Measurements from ENCODE around the gene SNAP47. TPM values are rescaled to one million over a fixed set of nuclear protein-coding genes. Genes with fewer than 3 reads are reported as not detected.

Gene SNAP47
- polyA plus RNA-seq, 1 donor (not counting 4 experiments of a cell fraction or from before 2014, with no cell fraction given): 24.8 TPM

- Histone ChIP-seq H3K9me1 (ENCODE audit: control insufficient read depth, extremely low read depth, insufficient read depth, low read length) (no peaks in the 10 kb centered on the region), H3K9ac (ENCODE audit: control insufficient read depth, extremely low read depth, insufficient read depth, low read length) (no peak overlapping the region), H3K79me2 (ENCODE audit: control insufficient read depth, insufficient read depth, low read length) (no peaks in the 10 kb centered on the region), H3K4me3 (ENCODE audit: control insufficient read depth in 2 of 3, extremely low read depth in 1 of 3, insufficient read depth in 2 of 3, low read depth in 1 of 3, low read length in 3 of 3) (no peak overlapping the region), H3K4me1 (ENCODE audit: control insufficient read depth, extremely low read depth, insufficient read depth, low read length) (peaks cover 7% of the 10 kb centered on the region), H2AFZ (ENCODE audit: control insufficient read depth, low read length) (no peak overlapping the region), H3K36me3 (ENCODE audit: control insufficient read depth in 2 of 2, extremely low read depth in 1 of 2, insufficient read depth in 2 of 2, low read length in 2 of 2) (no peaks in the 10 kb centered on the region), H3K9me3 (ENCODE audit: control insufficient read depth, low read depth, low read length) (no peaks in the 10 kb centered on the region), H4K20me1 (ENCODE audit: control insufficient read depth, extremely low read depth, insufficient read depth, low read length) (no peaks in the 10 kb centered on the region), H3K4me2 (ENCODE audit: control insufficient read depth, extremely low read depth, insufficient read depth, low read depth, low read length) (no peak overlapping the region), H3K27me3 (ENCODE audit: control insufficient read depth, extremely low read depth, insufficient read depth, low read length) (peaks cover 9% of the 10 kb centered on the region), H3K27ac (ENCODE audit: control insufficient read depth, insufficient read depth, low read length) (no peak overlapping the region)
- TF ChIP-seq CTCF (optimal IDR thresholded peaks at IDR 0.05 in 1 of 3, IDR thresholded peaks at IDR 0.05 in 1 of 3, conservative IDR thresholded peaks at IDR 0.05 in 1 of 3; ENCODE audit: extremely low read depth in 1 of 3, insufficient read depth in 2 of 3, low read length in 3 of 3) (peak in 1 of 3 experiments; percentile 48), EZH2 (IDR thresholded peaks at IDR 0.05; ENCODE audit: low read length) (no peak)
- dilution Hi-C loops (cut with MboI; ENCODE audit: extremely low pct_ligation_motif_present, low sequenced_read_pairs): loop anchor here (10.0 kb wide), 1 partner anchor 132 kb away; no protein-coding TSS in a partner anchor
- DNase-seq (ENCODE audit: low read depth, low spot score) (no peak), FAIRE-seq (no peak)
Observed at GRCh38 chr1:227792216-227793078, 57.2 kb downstream of the SNAP47 start.

GRCh38 chr1:227793079-227793947 lies 58.1 kb downstream of the SNAP47 start:
- dilution Hi-C loops (cut with MboI; ENCODE audit: extremely low pct_ligation_motif_present, low sequenced_read_pairs): loop anchor here (10.0 kb wide), 1 partner anchor 131 kb away; no protein-coding TSS in a partner anchor
- H3K9ac ChIP-seq (ENCODE audit: control insufficient read depth, extremely low read depth, insufficient read depth, low read length): no peak overlapping the region
- FAIRE-seq: no peak

More at GRCh38 chr1:227793079-227793947, 58.1 kb downstream of the SNAP47 start:
- no peak for DNase-seq (ENCODE audit: low read depth, low spot score)
- H3K27me3 ChIP-seq (ENCODE audit: control insufficient read depth, extremely low read depth, insufficient read depth, low read length): peaks cover 13% of the 10 kb centered on the region
- no peak overlapping the region for H3K4me3 ChIP-seq (ENCODE audit: control insufficient read depth in 2 of 3, extremely low read depth in 1 of 3, insufficient read depth in 2 of 3, low read depth in 1 of 3, low read length in 3 of 3)
- H4K20me1 ChIP-seq (ENCODE audit: control insufficient read depth, extremely low read depth, insufficient read depth, low read length): no peaks in the 10 kb centered on the region
- no peaks in the 10 kb centered on the region for H3K9me1 ChIP-seq (ENCODE audit: control insufficient read depth, extremely low read depth, insufficient read depth, low read length)
- H3K4me2 ChIP-seq (ENCODE audit: control insufficient read depth, extremely low read depth, insufficient read depth, low read depth, low read length): no peak overlapping the region
- H3K9me3 ChIP-seq (ENCODE audit: control insufficient read depth, low read depth, low read length): no peaks in the 10 kb centered on the region
- no peaks in the 10 kb centered on the region for H3K79me2 ChIP-seq (ENCODE audit: control insufficient read depth, insufficient read depth, low read length)
- H3K4me1 ChIP-seq (ENCODE audit: control insufficient read depth, extremely low read depth, insufficient read depth, low read length): peaks cover 3% of the 10 kb centered on the region
- no peak overlapping the region for H3K27ac ChIP-seq (ENCODE audit: control insufficient read depth, insufficient read depth, low read length)
- no peaks in the 10 kb centered on the region for H3K36me3 ChIP-seq (ENCODE audit: control insufficient read depth in 2 of 2, extremely low read depth in 1 of 2, insufficient read depth in 2 of 2, low read length in 2 of 2)
- TF ChIP-seq CTCF (optimal IDR thresholded peaks at IDR 0.05 in 1 of 3, IDR thresholded peaks at IDR 0.05 in 1 of 3, conservative IDR thresholded peaks at IDR 0.05 in 1 of 3; ENCODE audit: extremely low read depth in 1 of 3, insufficient read depth in 2 of 3, low read length in 3 of 3) (no peak), EZH2 (IDR thresholded peaks at IDR 0.05; ENCODE audit: low read length) (no peak)
- no peak overlapping the region for H2AFZ ChIP-seq (ENCODE audit: control insufficient read depth, low read length)
